Neuronal stem cell (in vitro differentiated cells): Measurements from ENCODE around the gene FER1L5.

Experiments
- DNase-seq: peaks from one replicate; pipeline ENCODE4 v3.0.0-alpha.2; 2013; ENCODE audit warnings: low spot score
- H2AFZ ChIP-seq: one replicate; pipeline ENCODE4 v1.6.1; 2013; ENCODE audit warnings: mild to moderate bottlenecking, low read length, inconsistent platforms
- H2AK5ac ChIP-seq: 2 replicates; pipeline ENCODE4 v1.6.1; 2013; ENCODE audit warnings: low read depth, mild to moderate bottlenecking, inconsistent platforms, low read length, moderate library complexity, mixed read lengths
- H2BK120ac ChIP-seq: 2 replicates; pipeline ENCODE4 v1.6.1; 2013; ENCODE audit warnings: low read depth, mild to moderate bottlenecking, inconsistent platforms, low read length, moderate library complexity, mixed read lengths
- H2BK12ac ChIP-seq: one replicate; pipeline ENCODE4 v1.6.1; 2013; ENCODE audit warnings: low read length, inconsistent platforms
- H2BK15ac ChIP-seq: 2 replicates; pipeline ENCODE4 v1.6.1; 2013; ENCODE audit warnings: mild to moderate bottlenecking, low read length, inconsistent platforms, mixed read lengths
- H2BK5ac ChIP-seq: one replicate; pipeline ENCODE4 v1.6.1; 2013; ENCODE audit warnings: inconsistent platforms, mild to moderate bottlenecking, low read length, moderate library complexity
- H3K14ac ChIP-seq: one replicate; pipeline ENCODE4 v1.6.1; 2013; ENCODE audit warnings: low read length, inconsistent platforms
- H3K18ac ChIP-seq: 2 replicates; pipeline ENCODE4 v1.6.1; 2013; ENCODE audit warnings: low read length, inconsistent platforms
- H3K23ac ChIP-seq: 2 replicates; pipeline ENCODE4 v1.6.1; 2013; ENCODE audit warnings: low read depth, mild to moderate bottlenecking, mixed read lengths, low read length, inconsistent platforms; ENCODE audit not compliant: poor library complexity
- H3K27ac ChIP-seq: replicated peaks from 3 replicates; pipeline ENCODE4 v1.5.1; 2013; ENCODE audit warnings: low read length, inconsistent platforms
- H3K27me3 ChIP-seq, 3 experiments: 2 replicates each; pipeline ENCODE4 v1.6.1; 2013; ENCODE audit warnings: low read length in 3 of 3, mild to moderate bottlenecking in 2 of 3, inconsistent platforms in 1 of 3, low read depth in 1 of 3, mixed read lengths in 1 of 3, moderate library complexity in 1 of 3; ENCODE audit not compliant: control insufficient read depth in 3 of 3, insufficient read depth in 3 of 3
- H3K36me3 ChIP-seq, 2 donors: replicated peaks in 1 of 2; 2 replicates each; pipeline ENCODE4 v1.6.1; 2013; ENCODE audit warnings: low read length in 2 of 2; ENCODE audit not compliant: control insufficient read depth in 2 of 2, insufficient read depth in 2 of 2
- H3K4ac ChIP-seq: 2 replicates; pipeline ENCODE4 v1.6.1; 2013; ENCODE audit warnings: inconsistent platforms, mild to moderate bottlenecking, low read length, moderate library complexity
- H3K4me1 ChIP-seq, 2 donors: 1 replicate in 1 of 2; 2 replicates in 1 of 2; pipeline ENCODE4 v1.6.1; 2013; ENCODE audit warnings: low read length in 2 of 2, low read depth in 1 of 2; ENCODE audit not compliant: control insufficient read depth in 2 of 2, insufficient read depth in 1 of 2
- H3K4me2 ChIP-seq: one replicate; pipeline ENCODE4 v1.6.1; 2013; ENCODE audit warnings: mild to moderate bottlenecking, low read length, inconsistent platforms; ENCODE audit not compliant: insufficient read depth, poor library complexity, severe bottlenecking
- H3K4me3 ChIP-seq, 2 donors: 2 replicates each; pipeline ENCODE4 v1.5.1; 2013; ENCODE audit warnings: low read length in 2 of 2, mild to moderate bottlenecking in 2 of 2, inconsistent platforms in 1 of 2, moderate library complexity in 1 of 2
- H3K79me1 ChIP-seq: one replicate; pipeline ENCODE4 v1.6.1; 2013; ENCODE audit warnings: low read depth, mild to moderate bottlenecking, inconsistent platforms, low read length, moderate library complexity
- H3K9ac ChIP-seq: one replicate; pipeline ENCODE4 v1.6.1; 2013; ENCODE audit warnings: mild to moderate bottlenecking, low read depth, low read length, inconsistent platforms; ENCODE audit not compliant: poor library complexity
- H3K9me3 ChIP-seq, 2 donors: replicated peaks in 1 of 2; 2 replicates each; pipeline versions ENCODE3 to v1.6.1; 2013; ENCODE audit warnings: low read length in 2 of 2, mild to moderate bottlenecking in 2 of 2, inconsistent platforms in 1 of 2, low read depth in 1 of 2, mixed read lengths in 1 of 2, moderate library complexity in 1 of 2; ENCODE audit not compliant: control insufficient read depth in 2 of 2, insufficient read depth in 1 of 2
- H4K8ac ChIP-seq: one replicate; pipeline ENCODE4 v1.6.1; 2013; ENCODE audit warnings: low read depth, mild to moderate bottlenecking, inconsistent platforms, low read length, moderate library complexity
- H4K91ac ChIP-seq: one replicate; pipeline ENCODE4 v1.6.1; 2013; ENCODE audit warnings: low read length, low read depth, mild to moderate bottlenecking, inconsistent platforms; ENCODE audit not compliant: poor library complexity
- WGBS, 2 donors: extraction: QIAGEN DNeasy Blood & Tissue Kit; methylation state at CpG; one replicate each; pipeline ENCODE4 v1.1.7; 2013; ENCODE audit warnings: missing lambda C conversion rate in 2 of 2, mixed read lengths in 1 of 2; ENCODE audit not compliant: insufficient read length in 2 of 2, insufficient replicate concordance in 1 of 2; ENCODE audit errors: extremely low coverage in 2 of 2; 5-methylcytosine and 5-hydroxymethylcytosine counted together

FER1L5 gene

DNA sequence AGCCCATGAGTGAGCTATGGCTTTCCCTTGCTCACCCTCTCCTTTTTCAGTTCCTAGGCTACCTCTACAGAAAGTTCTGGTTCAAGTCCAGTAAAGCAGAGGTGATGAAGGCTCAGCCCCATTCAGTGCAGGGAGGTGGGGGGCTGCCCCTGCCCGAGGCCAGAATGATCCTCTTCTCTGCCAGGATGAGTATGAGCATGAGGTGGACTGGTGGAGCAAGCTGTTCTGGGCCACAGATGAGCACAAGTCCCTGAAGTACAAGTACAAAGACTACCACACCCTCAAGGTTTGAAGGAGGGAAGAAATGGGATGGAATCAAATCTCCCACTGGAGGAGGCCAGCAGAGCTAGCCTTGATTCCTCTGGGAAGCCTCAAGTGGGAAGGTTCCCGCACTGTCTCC is 54.9 kb downstream of the FER1L5 start:
- H3K27ac ChIP-seq: no peak overlapping the region
- H3K18ac ChIP-seq: no peak overlapping the region
- no peaks in the 10 kb centered on the region for H3K27me3 ChIP-seq
- no peak overlapping the region for H2AFZ ChIP-seq
- no peak overlapping the region for H2BK15ac ChIP-seq
- H3K9ac ChIP-seq: no peak overlapping the region
- no CpG with 5 or more reads among the region's 2 CpGs for WGBS, 2 donors
- H3K23ac ChIP-seq: no peak overlapping the region
- H2BK5ac ChIP-seq: no peak overlapping the region
- H3K9me3 ChIP-seq: no peaks in the 10 kb centered on the region
- peaks cover 2 to 8% of the 10 kb centered on the region in 2 donors for H3K36me3 ChIP-seq
- H2AK5ac ChIP-seq: no peak overlapping the region
- no peak overlapping the region for H4K8ac ChIP-seq
- H2BK12ac ChIP-seq: no peak overlapping the region
- no peak for DNase-seq
- H3K4me2 ChIP-seq: no peak overlapping the region
- H3K4ac ChIP-seq: no peak overlapping the region
- no peaks in the 10 kb centered on the region for H3K79me1 ChIP-seq
- H3K14ac ChIP-seq: no peak overlapping the region
- no peak overlapping the region for H3K4me3 ChIP-seq
- no peaks in the 10 kb centered on the region for H3K4me1 ChIP-seq
- H2BK120ac ChIP-seq: no peak overlapping the region
- no peak overlapping the region for H4K91ac ChIP-seq

- Histone ChIP-seq H3K14ac (no peak overlapping the region), H3K18ac (no peak overlapping the region), H2AFZ (no peak overlapping the region), H3K27ac (no peak overlapping the region), H2AK5ac (no peak overlapping the region), H3K4me2 (no peak overlapping the region), H3K9me3 (no peaks in the 10 kb centered on the region), H4K8ac (no peak overlapping the region), H2BK15ac (no peak overlapping the region), H3K27me3 (no peaks in the 10 kb centered on the region), H4K91ac (no peak overlapping the region), H3K4me3 (no peak overlapping the region), H3K79me1 (no peaks in the 10 kb centered on the region), H2BK12ac (no peak overlapping the region), H2BK5ac (no peak overlapping the region), H3K9ac (no peak overlapping the region), H3K4me1 (no peaks in the 10 kb centered on the region), H2BK120ac (no peak overlapping the region), H3K23ac (peak overlapping the region; percentile 55), H3K36me3 (peaks cover 4 to 17% of the 10 kb centered on the region in 2 donors), H3K4ac (no peak overlapping the region)
- WGBS, 2 donors: no CpG with 5 or more reads among the region's 14 CpGs
- no peak for DNase-seq
These were observed 55.8 kb downstream of the FER1L5 start for GRCh38 chr2:96698221-96698861.

- no peak overlapping the region for H3K4me2 ChIP-seq
- no peak overlapping the region for H2BK5ac ChIP-seq
- no peak overlapping the region for H3K14ac ChIP-seq
- H4K91ac ChIP-seq: no peak overlapping the region
- H3K27ac ChIP-seq: no peak overlapping the region
- no peak overlapping the region for H4K8ac ChIP-seq
- H3K4ac ChIP-seq: no peak overlapping the region
- no peak overlapping the region for H2BK12ac ChIP-seq
- H3K4me3 ChIP-seq: no peak overlapping the region
- H2AK5ac ChIP-seq: no peak overlapping the region
- no peak overlapping the region for H2AFZ ChIP-seq
- no peak overlapping the region for H3K18ac ChIP-seq
- no peaks in the 10 kb centered on the region for H3K4me1 ChIP-seq
- H2BK15ac ChIP-seq: no peak overlapping the region
- no peak overlapping the region for H3K9ac ChIP-seq
- no CpG with 5 or more reads among the region's 6 CpGs for WGBS, 2 donors
- no peak for DNase-seq
- H3K36me3 ChIP-seq: peaks cover 4 to 21% of the 10 kb centered on the region in 2 donors
- H3K9me3 ChIP-seq: no peaks in the 10 kb centered on the region
- H3K79me1 ChIP-seq: no peaks in the 10 kb centered on the region
- H3K27me3 ChIP-seq: no peaks in the 10 kb centered on the region
- peak overlapping the region; percentile 55 for H3K23ac ChIP-seq
- no peak overlapping the region for H2BK120ac ChIP-seq
These were observed 56.5 kb downstream of the FER1L5 start for GRCh38 chr2:96699021-96699420.

DNA sequence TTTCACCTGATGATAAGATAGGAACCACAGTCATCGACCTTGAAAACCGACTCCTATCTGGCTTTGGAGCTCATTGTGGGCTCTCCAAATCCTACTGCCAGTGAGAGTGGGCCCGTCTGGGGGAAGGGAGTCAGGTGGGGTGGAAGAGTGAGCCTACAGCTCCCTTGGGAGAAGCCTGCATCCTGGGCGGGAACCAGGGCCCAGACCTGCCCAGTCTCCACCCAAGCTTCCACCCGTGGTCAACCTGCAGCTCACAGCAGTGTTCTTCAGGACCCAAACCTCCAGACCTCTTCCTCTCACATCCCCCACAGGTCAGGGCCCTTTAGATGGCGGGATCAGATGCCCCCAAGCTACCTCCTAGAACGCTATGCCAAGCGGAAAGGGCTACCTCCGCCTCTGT is 57.1 kb downstream of the FER1L5 start:
- no peaks in the 10 kb centered on the region for H3K4me1 ChIP-seq
- no peak overlapping the region for H2AFZ ChIP-seq
- no peaks in the 10 kb centered on the region for H3K9me3 ChIP-seq
- DNase-seq: no peak
- no peak overlapping the region for H3K27ac ChIP-seq
- WGBS, 2 donors: no CpG with 5 or more reads among the region's 9 CpGs
- H2AK5ac ChIP-seq: no peak overlapping the region
- no peak overlapping the region for H4K8ac ChIP-seq
- no peak overlapping the region for H2BK12ac ChIP-seq
- no peaks in the 10 kb centered on the region for H3K27me3 ChIP-seq
- H3K79me1 ChIP-seq: no peaks in the 10 kb centered on the region
- H3K14ac ChIP-seq: no peak overlapping the region
- no peak overlapping the region for H3K9ac ChIP-seq
- no peak overlapping the region for H2BK120ac ChIP-seq
- H3K18ac ChIP-seq: no peak overlapping the region
- H3K4me2 ChIP-seq: no peak overlapping the region
- H2BK15ac ChIP-seq: no peak overlapping the region
- H3K4me3 ChIP-seq: peak overlapping the region in 1 of 2 donors; percentile 22
- H3K23ac ChIP-seq: no peak overlapping the region
- no peak overlapping the region for H2BK5ac ChIP-seq
- H4K91ac ChIP-seq: no peak overlapping the region
- peaks cover 4 to 27% of the 10 kb centered on the region in 2 donors for H3K36me3 ChIP-seq
- H3K4ac ChIP-seq: no peak overlapping the region
